ENCODE results near the gene EIF4E2.

Gene EIF4E2

GRCh38 chr2:232547991-232548390 lies 2.5 kb upstream of the EIF4E2 start:
- TF ChIP-seq CREB1 (IDR thresholded peaks at IDR 0.05; ENCODE audit: low read depth) (no peak), TAF1 (IDR thresholded peaks at IDR 0.05; ENCODE audit: low read depth) (no peak), YY1 (IDR thresholded peaks at IDR 0.05; ENCODE audit: low read depth) (no peak), RAD21 (IDR thresholded peaks at IDR 0.05; ENCODE audit: low read depth) (no peak), CEBPB (IDR thresholded peaks at IDR 0.05) (no peak), REST (IDR thresholded peaks at IDR 0.05; ENCODE audit: low read depth) (no peak), EP300 (IDR thresholded peaks at IDR 0.05; ENCODE audit: borderline replicate concordance) (no peak), TEAD4 (IDR thresholded peaks at IDR 0.05) (no peak)

DNA sequence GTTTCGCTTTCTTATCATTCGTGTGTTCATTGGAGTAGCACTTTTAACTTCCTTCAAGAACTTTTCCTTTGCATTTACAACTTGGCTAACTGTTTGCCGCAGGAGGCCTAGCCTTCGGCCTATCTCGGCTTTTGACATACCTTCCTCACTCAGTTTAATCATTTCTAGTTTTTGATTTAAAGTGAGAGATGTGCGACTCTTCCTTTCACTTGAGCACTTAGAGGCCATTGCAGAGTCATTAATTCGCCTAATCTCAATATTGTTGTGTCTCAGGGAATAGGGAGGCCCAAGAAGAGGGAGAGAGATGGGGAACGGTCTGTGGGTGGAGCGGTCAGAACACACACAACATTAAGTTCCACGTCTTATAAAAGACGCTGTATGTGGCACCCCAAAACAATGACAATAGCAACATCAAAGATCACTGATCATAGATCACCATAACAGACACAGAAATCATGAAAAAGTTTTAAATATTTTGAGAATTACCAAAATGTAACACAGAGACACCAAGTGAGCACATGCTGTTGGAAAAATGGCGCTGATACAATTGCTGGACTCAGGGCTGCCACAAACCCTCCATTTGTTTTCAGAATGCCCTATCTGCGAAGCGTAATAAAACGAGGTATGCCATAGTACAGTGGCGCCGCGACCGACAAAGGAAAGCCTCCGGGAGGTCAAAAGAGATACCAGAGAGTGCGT lies 685 bp upstream of the EIF4E2 start:
- no peak for TF ChIP-seq CEBPB (IDR thresholded peaks at IDR 0.05)
- TF ChIP-seq CREB1 (IDR thresholded peaks at IDR 0.05; ENCODE audit: low read depth) = no peak
- no peak for TF ChIP-seq EGR1 (IDR thresholded peaks at IDR 0.05)
- no peak for TF ChIP-seq REST (IDR thresholded peaks at IDR 0.05; ENCODE audit: low read depth)
- TF ChIP-seq EP300 (IDR thresholded peaks at IDR 0.05; ENCODE audit: borderline replicate concordance) = no peak

DNA sequence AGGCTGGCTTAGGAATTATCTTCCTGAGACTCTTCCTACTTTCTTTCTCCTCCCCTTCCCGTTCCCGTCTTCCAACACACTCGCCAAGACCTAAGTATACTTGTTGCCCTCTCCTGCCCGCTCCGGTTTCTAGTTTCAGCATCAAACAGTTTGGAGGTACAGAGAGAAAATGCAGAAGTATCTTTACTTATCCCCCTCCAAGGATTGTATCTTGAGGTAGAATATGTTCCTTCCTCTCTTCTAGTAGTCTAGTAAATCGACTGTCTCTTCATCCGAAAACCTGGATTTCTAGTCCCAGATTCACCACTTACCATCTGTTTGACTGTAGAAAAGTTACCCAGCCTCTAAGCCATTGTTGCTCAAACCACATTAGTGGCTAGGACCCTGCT lies 755 bp downstream of the EIF4E2 start:
- TF ChIP-seq MAX (IDR thresholded peaks at IDR 0.05) (no peak), YY1 (IDR thresholded peaks at IDR 0.05; ENCODE audit: low read depth) (no peak), RAD21 (IDR thresholded peaks at IDR 0.05; ENCODE audit: low read depth) (no peak), REST (IDR thresholded peaks at IDR 0.05; ENCODE audit: low read depth) (no peak), TEAD4 (IDR thresholded peaks at IDR 0.05) (no peak), CEBPB (IDR thresholded peaks at IDR 0.05) (no peak), EP300 (IDR thresholded peaks at IDR 0.05; ENCODE audit: borderline replicate concordance) (no peak), NFIC (IDR thresholded peaks at IDR 0.05) (no peak), CREB1 (IDR thresholded peaks at IDR 0.05; ENCODE audit: low read depth) (no peak), EGR1 (IDR thresholded peaks at IDR 0.05) (no peak), FOXM1 (IDR thresholded peaks at IDR 0.05; ENCODE audit: borderline replicate concordance, low read depth) (no peak)

GRCh38 chr2:232551776-232552175 lies 1.3 kb downstream of the EIF4E2 start:
- no peak for TF ChIP-seq EP300 (IDR thresholded peaks at IDR 0.05; ENCODE audit: borderline replicate concordance)
- no peak for TF ChIP-seq FOXM1 (IDR thresholded peaks at IDR 0.05; ENCODE audit: borderline replicate concordance, low read depth)
- no peak for TF ChIP-seq REST (IDR thresholded peaks at IDR 0.05; ENCODE audit: low read depth)
- no peak for TF ChIP-seq YY1 (IDR thresholded peaks at IDR 0.05; ENCODE audit: low read depth)
- no peak for TF ChIP-seq TAF1 (IDR thresholded peaks at IDR 0.05; ENCODE audit: low read depth)
- TF ChIP-seq ZBTB7A (IDR thresholded peaks at IDR 0.05; ENCODE audit: low read depth) = no peak
- no peak for TF ChIP-seq CREB1 (IDR thresholded peaks at IDR 0.05; ENCODE audit: low read depth)
- TF ChIP-seq CEBPB (IDR thresholded peaks at IDR 0.05) = no peak
- TF ChIP-seq, protein P1, sequence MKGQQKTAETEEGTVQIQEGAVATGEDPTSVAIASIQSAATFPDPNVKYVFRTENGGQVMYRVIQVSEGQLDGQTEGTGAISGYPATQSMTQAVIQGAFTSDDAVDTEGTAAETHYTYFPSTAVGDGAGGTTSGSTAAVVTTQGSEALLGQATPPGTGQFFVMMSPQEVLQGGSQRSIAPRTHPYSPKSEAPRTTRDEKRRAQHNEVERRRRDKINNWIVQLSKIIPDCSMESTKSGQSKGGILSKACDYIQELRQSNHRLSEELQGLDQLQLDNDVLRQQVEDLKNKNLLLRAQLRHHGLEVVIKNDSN (IDR thresholded peaks at IDR 0.05) = no peak
- no peak for TF ChIP-seq NFIC (IDR thresholded peaks at IDR 0.05)
- TF ChIP-seq TCF12 (IDR thresholded peaks at IDR 0.05; ENCODE audit: low read depth) = no peak
- TF ChIP-seq TEAD4 (IDR thresholded peaks at IDR 0.05) = no peak
- TF ChIP-seq MAX (IDR thresholded peaks at IDR 0.05) = no peak
- no peak for TF ChIP-seq RAD21 (IDR thresholded peaks at IDR 0.05; ENCODE audit: low read depth)
- no peak for TF ChIP-seq EGR1 (IDR thresholded peaks at IDR 0.05)

All from Ishikawa (cell line).